DMS79 (cell line): Measurements from ENCODE around the gene HMG20B.

ENCODE experiments used
- DNase-seq: peaks from one replicate; lab custom pipeline; 2025; lab: John Stamatoyannopoulos, UW

The HMG20B gene

GRCh38 chr19:3537101-3537437 is 35.7 kb upstream of the HMG20B start:
- DNase-seq = no peak

- DNase-seq = no peak
These were observed 35.1 kb upstream of the HMG20B start for GRCh38 chr19:3537438-3538240.

GRCh38 chr19:3538258-3538929 is 34.4 kb upstream of the HMG20B start:
- DNase-seq = no peak

GRCh38 chr19:3538965-3539755 is 33.6 kb upstream of the HMG20B start, which contains the start of gene TEKTIP1:
TSS of gene TEKTIP1 (plus strand) at chr19:3539174. CDS start at chr19:3539178, 4 bp downstream.
- DNase-seq = no peak

GRCh38 chr19:3539756-3540118 is 33.0 kb upstream of the HMG20B start:
- no peak for DNase-seq

- no peak for DNase-seq
These were observed 29.3 kb upstream of the HMG20B start for GRCh38 chr19:3543150-3544057.

GRCh38 chr19:3544058-3544376 is 28.7 kb upstream of the HMG20B start:
- no peak for DNase-seq

- DNase-seq = no peak
These were observed 27.7 kb upstream of the HMG20B start for GRCh38 chr19:3544742-3545668.

- DNase-seq = no peak
These were observed 27.1 kb upstream of the HMG20B start for GRCh38 chr19:3545669-3546034.

GRCh38 chr19:3546119-3546518 is 26.6 kb upstream of the HMG20B start:
- no peak for DNase-seq

- no peak for DNase-seq
These were observed 25.4 kb upstream of the HMG20B start for GRCh38 chr19:3547301-3547731.

- no peak for DNase-seq
These were observed 24.9 kb upstream of the HMG20B start for GRCh38 chr19:3547767-3548282.

- no peak for DNase-seq
These were observed 24.1 kb upstream of the HMG20B start for GRCh38 chr19:3548606-3549005.

GRCh38 chr19:3549816-3550215 is 22.9 kb upstream of the HMG20B start:
- no peak for DNase-seq

- DNase-seq = no peak
These were observed 21.6 kb upstream of the HMG20B start for GRCh38 chr19:3550947-3551791.

GRCh38 chr19:3551792-3552095 is 21.0 kb upstream of the HMG20B start:
- no peak for DNase-seq

GRCh38 chr19:3554254-3555083 is 18.3 kb upstream of the HMG20B start:
- DNase-seq = no peak

- no peak for DNase-seq
These were observed 16.9 kb upstream of the HMG20B start for GRCh38 chr19:3555653-3556422.
